ENCODE results near the gene LPP.

LPP gene

GRCh38 chr3:188196232-188196990 is 42.5 kb downstream of the LPP start:
- no peak for DNase-seq (ENCODE audit: low read depth in 2 of 2)

- no peak for DNase-seq (ENCODE audit: low read depth in 2 of 2)
Measured at GRCh38 chr3:188197388-188197847, 43.5 kb downstream of the LPP start.

- DNase-seq (ENCODE audit: low read depth in 2 of 2) = no peak
Measured at GRCh38 chr3:188198001-188198400, 44.0 kb downstream of the LPP start.

DNA sequence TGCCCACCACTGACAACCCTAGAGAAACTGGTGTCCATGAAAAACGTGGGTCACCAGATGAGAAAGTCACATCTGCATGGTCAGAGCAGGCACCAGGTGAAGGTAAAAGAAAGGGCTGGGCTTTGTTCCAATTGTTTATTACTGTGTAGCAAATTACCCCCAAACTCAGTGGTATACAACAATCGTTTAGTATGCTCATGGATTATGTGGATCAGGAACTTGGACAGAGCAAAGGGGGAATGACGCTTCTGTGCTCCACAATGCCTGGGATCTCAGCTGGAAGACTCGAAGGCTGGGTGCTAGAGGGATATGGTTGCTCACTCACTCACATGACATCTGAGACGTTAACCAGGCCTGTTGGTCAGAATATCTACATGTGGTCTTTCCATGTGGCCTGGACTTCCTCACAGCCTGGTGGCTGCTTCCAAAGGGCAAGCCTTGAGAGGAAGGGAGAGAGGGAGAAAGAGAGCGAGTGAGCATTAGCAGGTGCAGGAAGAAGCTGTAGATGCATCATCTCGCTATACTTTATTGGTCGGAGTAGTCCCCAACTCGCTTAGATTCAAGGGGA is 44.9 kb downstream of the LPP start:
- no peak for DNase-seq (ENCODE audit: low read depth in 2 of 2)

DNA sequence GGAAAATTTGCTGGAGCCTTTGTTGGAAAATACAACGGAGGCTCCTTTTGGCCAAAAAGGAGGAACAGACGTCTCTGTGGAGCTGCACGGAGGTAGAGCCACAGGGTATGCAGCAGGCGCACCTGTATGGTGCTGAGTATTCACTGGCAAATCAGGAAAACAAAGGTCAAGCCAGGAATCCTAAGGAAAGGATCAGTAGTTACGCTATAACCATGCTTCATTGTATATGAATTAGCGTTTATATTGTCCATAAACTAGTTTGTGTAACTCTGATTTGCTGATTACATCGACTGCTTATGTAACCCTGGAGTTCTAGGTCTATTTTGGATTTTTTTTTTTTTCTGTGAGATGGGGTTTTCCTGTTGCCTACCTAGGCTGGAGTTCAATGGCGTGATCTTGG is 45.4 kb downstream of the LPP start:
- DNase-seq (ENCODE audit: low read depth in 2 of 2) = no peak

DNA sequence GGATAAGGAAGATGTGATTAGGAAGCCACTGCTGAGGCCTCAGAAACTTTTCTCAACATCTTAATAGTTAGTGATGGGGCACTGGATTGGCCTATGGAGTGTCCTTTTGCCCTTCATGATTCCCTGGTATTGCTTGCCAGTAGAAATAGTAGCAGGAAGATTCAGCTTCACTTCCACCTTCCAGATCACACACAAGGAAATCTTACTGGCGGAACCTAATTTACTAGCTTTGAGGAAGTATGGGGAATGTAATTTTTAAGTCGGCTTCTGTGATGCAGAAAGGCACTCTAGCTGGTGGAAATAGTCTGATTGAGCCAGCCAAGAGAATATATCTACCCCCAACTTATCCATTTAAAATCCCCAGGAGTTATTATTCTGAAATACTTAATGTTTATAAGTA is 46.5 kb downstream of the LPP start:
- DNase-seq (ENCODE audit: low read depth in 2 of 2) = no peak

DNA sequence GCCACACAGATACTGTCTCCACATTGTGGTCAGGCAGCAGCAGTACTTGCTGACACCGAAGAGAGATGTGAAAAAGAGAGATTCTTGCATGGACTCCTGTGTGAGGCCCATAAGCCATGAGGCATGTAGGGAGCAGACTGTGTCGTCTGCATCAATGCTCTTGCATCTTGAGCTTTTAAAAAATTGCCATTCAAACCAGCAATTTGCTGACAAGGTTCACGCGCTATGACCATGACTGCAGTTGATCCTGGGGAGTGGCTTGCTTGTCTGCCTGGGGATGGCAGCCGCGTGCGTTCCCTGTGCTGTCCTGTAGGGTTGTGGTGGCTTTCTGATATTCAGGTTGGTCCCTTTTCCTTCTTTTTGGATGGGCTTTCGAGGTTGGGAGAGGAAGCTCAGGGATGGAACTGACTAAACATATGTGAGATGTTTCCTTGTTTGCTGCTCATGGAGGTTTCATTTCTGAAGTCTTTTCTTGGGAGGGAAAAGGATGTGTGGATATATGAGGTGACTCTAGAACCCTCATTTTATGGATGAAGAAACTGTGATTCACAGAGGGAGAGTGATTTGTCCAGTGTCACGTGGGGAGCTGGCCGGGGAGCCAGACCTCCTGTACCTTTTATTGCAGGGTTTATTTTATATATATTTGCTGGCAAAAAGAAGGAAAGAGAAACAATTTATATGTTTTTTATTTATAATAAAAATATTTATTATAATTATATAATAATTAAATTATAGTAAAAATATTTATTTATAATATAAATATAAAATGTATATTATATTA is 48.6 kb downstream of the LPP start:
- no peak for DNase-seq (ENCODE audit: low read depth in 2 of 2)

- no peak for DNase-seq (ENCODE audit: low read depth in 2 of 2)
Measured at GRCh38 chr3:188204526-188204925, 50.6 kb downstream of the LPP start.

DNA sequence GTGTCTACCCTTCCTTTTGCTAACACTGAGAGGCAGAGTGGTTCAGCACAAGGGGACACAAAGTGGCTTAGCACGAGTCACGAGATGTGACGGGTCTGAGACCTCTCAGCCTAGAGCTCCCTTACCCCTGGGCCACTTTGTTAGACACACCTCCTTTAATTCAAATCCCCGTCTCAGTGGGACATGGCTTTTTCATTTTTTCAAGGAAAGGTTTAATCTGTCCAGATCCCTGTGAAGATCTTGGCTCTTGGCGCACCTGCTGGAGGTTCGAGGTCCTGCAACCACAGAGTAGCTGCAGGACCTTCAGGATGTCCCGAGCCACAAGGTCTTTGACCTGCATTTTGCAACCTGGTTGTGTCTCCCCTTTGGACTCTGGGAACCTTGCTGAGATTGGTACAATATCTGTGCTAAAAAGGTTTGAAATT is 52.0 kb downstream of the LPP start:
- DNase-seq (ENCODE audit: low read depth in 2 of 2) = no peak

- no peak for DNase-seq (ENCODE audit: low read depth in 2 of 2)
Measured at GRCh38 chr3:188206787-188207186, 52.8 kb downstream of the LPP start.

DNA sequence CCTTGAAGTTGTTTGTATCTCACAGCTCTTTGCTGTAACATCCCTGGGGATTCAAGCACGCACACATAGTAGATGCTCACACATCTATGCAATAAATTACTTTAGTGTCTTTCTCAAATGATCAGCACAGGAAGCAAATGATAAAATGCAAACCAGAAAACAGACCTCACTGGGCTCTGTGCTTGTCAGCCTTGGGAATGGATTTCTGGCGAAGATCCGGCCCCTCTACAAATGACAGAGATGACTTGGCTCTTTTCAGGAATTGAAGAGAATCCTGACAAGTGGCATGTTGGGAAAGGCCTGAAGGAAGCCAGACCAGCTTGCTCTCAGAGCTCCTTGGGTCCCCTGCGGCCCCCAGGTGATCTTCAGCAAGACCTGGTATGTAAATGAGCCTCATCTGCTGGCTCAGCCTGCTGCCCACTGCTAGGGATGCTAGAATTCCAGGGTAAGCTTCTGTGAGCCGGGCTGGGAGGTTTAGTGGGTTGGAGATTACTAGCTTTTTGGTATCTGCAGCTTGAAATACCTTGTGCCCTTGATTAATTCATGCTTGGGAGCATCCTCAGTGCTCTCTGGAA is 54.1 kb downstream of the LPP start:
- DNase-seq (ENCODE audit: low read depth in 2 of 2) = no peak

GRCh38 chr3:188208516-188208981 is 54.6 kb downstream of the LPP start:
- no peak for DNase-seq (ENCODE audit: low read depth in 2 of 2)

DNA sequence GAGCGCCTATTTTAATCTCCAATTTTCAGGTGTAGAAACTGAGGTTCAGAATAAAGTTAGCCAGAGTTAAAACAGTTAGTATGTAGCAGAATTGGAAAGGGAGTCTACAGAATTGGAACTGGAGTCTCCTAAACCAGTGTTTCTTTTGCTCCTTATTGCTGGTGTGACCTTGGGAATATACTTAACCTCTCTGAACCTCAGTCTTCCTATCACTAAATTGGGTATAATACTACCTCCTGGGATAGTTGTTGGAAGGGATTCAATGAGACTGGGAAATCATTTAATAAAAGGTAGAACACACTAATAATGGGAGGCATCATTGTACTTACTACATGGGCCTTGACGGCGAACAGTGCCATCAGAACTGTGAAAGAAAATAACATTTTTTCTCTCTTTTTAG is 55.1 kb downstream of the LPP start:
- DNase-seq (ENCODE audit: low read depth in 2 of 2) = no peak

- no peak for DNase-seq (ENCODE audit: low read depth in 2 of 2)
Measured at GRCh38 chr3:188209740-188210139, 55.8 kb downstream of the LPP start.

GRCh38 chr3:188211476-188211875 is 57.5 kb downstream of the LPP start:
- DNase-seq (ENCODE audit: low read depth in 2 of 2) = no peak

GRCh38 chr3:188212308-188212969 is 58.5 kb downstream of the LPP start:
- no peak for DNase-seq (ENCODE audit: low read depth in 2 of 2)

DNA sequence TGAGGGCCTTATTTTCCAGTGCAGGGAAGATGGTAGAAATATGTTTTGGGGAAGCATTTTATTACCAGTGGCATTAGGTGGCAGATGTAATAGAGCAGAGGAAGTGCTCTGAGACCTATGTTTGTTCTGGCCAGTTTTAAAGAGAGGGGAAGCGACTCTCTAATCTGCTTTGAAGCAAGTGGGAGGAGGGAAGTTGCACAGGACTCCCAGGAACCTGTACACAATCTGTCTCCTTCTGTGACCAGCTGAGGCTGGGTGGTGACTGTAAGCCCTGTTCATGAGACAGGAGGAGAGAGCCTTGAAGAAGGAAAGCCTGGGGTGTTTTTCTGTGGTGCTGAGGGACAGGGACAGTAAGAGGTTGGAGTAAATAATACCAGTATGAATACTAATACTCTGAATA is 60.5 kb downstream of the LPP start:
- no peak for DNase-seq (ENCODE audit: low read depth in 2 of 2)

DNA sequence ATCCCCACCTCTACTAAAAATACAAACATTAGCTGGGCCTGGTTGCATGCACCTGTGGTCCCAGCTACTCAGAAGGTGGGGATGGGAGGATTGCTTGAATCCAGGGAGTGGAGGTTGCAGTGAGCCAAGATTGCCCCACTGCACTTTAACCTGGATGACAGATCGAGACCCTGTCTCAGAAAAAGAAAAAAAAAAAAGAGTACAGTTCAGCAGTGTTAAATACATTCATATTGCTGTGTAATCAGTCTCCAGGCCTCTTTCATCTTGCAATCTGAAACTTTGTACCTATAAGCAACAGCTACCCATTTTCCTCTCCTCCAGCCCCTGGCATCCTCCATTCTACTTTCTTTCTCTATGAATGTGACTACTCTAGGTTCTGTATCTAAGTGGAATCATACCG is 61.2 kb downstream of the LPP start:
- no peak for DNase-seq (ENCODE audit: low read depth in 2 of 2)

GRCh38 chr3:188217011-188217463 is 63.1 kb downstream of the LPP start:
- DNase-seq (ENCODE audit: low read depth in 2 of 2) = no peak

DNA sequence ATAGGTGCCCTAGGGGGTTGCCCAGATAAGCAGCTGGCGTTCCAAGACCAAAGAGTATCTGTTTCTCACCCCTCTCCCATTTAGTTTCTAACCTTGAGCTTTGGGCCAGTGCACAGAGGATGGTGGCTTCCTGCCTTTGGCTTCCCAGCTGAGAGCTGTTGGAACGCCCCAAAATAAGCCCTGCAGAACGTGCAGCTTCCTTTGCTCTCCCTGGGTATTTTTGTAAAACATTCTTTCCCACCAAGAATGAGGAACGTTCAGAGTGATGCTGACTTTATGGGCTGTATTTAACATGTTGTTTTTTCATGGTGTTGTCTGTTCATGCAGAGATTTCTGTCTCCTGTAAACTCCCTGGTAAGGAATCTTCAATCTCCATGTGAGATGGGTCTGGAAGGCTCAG is 63.8 kb downstream of the LPP start:
- DNase-seq (ENCODE audit: low read depth in 2 of 2) = no peak

DNA sequence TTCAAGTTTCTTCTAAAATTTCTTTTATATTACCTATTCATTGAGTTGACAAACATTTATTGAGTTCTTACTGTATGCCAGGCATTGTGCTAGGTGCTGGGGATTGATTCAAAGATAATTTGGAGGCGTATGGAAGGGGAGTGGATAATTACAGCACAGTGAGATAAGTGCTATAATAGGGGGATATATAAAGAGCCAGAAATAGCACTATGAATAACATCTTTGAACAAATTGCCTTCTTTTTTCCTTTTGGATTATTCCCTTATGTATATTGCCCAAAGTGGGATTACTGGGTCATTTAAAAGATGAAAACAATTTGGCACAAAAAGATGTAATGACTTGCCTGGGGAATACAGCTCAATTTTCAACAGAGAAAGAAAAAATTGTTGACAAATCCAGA is 64.6 kb downstream of the LPP start:
- no peak for DNase-seq (ENCODE audit: low read depth in 2 of 2)

DNA sequence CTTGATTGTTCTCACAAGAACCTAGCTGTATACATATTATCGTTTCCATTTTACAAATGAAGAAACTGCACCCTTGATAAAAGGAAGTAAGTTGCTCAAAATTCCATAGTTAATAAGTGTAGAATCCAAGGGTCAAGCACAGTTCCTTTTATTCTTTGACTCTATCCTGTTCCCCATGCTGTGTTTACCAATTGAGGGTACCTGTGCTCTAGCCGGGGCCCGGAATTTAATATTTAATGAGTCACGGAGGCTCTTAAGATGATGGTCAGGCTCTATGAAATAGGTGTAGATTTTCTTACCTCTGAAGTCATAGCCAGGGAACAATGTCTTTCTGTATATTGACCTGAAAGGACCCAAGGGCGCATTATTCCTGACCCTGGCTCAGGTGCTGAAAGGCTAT is 65.2 kb downstream of the LPP start:
- no peak for DNase-seq (ENCODE audit: low read depth in 2 of 2)

Measured in stimulated activated CD4-positive, alpha-beta T cell treated with anti-CD3 and anti-CD28 coated beads, Interleukin-15, amount 100 ng/mL, for 48 hours (primary cell).